Measurements from ENCODE around the gene SPRN.
A peak's percentile ranks its signal among the peaks of the same experiment; 100 is the strongest.
"Not testable (repeated sequence)": the region's sequence is repeated elsewhere in the genome, so short reads cannot be mapped to it uniquely, and the experiment has no call there.

Gene SPRN

DNA sequence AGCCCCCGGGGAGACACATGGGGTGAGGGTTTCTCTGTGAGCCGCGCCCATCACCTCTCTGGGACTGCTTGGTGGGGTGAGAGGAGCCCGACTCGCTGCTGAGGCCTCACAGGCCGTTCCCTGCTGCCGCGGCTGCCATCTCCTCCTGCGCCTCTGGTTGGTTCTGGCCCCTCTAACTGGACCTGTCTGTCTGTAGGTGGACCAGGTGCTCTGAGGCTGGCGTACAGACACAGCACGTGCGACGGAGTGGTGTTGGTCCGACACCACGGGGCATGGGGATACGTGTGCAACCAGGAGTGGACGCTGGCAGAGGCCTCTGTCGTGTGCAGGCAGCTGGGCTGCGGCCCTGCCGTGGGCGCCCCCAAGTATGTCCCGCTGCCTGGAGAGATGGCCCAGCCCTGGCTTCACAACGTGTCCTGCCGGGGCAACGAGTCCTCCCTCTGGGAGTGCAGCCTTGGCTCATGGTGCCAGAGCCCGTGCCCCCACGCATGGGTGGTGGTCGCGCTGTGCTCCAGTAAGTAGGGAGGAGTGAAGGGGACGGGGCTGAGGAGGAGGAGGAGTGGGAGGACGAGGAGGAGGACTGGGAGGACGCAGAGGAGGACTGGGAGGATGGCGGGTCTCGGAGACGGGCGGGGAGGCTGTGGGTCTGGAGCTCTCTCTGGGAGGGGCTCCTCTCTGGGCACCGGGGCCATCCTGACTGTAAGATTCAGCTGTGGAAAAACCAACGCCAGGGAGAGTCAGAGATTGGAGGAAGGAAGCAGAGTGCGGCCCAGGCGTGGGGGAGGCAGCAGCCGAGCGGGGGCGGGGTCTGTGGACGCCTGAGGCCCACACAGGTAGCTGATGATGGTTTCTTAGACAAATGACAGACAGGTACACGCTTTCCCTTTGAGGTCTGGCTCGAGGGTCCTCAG is 31.9 kb upstream of the SPRN start:
- DNase-seq, result no peak

DNA sequence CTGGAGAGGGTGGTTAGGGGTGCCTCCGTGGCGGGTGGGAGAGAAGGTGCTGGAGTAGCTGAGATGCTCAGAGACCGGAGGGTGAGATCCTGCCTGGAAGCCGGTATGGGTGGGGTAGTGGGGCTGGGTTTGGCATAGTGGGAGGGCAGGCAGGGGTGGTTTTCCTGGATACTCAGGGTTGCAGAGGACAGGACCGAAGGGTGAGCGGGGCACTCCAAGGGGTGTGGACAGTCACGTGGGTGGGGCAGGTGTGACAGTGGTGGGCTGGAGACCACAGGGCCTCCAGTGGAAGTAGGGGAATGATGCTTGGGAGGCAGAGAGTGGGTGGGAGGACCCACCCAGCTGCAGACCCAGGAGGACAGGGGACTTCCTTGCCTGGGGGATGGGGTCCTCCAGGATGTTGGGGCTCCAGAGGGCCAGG is 31.2 kb upstream of the SPRN start:
- DNase-seq, result no peak

DNA sequence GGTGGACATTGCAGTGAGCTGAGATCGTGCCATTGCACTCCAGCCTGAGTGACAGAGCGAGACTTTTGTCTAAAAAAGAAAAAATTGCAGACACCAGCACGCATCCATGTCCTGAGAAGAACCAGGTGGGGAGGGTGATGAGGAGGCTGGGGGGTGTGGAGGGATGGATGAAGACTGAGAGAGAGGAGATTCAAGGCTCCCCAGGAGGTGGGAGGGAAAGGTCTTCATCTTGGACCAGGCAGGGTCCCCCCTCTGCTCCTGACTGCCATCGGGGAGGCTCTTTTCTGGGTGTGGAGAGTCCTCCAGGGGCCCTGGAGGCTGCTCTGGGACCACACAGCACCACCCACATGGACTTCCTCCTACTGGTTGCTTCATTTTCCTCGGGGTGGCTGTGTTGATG is 30.8 kb upstream of the SPRN start:
- DNase-seq, result peak; percentile 30 to 45

DNA sequence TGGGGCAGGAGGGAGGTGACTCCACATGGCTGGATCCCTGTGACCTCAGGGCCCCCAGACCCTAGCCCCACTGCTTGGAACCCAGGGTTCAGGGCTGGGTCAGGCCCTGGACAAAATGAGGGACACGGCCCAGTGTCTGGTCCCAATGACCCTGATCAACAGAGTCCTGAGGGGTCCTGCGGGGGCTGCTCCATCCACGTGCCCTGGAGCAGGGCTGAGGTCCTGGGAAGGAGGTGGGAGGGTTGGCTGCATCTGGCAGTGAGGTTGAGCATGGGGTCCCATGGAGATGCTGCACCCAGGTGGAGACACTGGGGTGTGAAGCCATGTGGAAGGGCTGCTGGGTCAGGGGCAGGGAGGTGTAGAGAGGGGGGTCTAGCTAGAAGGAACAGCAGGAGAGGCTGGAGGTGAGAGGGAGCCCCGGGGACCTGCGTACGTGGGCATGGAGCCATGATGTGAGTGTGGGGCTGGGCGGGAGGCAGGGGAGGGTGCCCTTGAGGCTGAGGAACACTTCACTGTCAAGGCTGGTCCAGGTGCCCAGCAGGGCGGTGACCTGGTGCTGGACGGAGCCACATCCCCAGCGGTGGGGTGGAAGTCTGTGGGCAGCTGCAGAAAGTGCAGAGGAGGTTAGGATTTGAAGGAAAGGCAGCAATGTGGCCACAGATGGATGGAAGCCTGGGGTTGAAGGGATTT is 29.9 kb upstream of the SPRN start:
- no peak for DNase-seq

DNA sequence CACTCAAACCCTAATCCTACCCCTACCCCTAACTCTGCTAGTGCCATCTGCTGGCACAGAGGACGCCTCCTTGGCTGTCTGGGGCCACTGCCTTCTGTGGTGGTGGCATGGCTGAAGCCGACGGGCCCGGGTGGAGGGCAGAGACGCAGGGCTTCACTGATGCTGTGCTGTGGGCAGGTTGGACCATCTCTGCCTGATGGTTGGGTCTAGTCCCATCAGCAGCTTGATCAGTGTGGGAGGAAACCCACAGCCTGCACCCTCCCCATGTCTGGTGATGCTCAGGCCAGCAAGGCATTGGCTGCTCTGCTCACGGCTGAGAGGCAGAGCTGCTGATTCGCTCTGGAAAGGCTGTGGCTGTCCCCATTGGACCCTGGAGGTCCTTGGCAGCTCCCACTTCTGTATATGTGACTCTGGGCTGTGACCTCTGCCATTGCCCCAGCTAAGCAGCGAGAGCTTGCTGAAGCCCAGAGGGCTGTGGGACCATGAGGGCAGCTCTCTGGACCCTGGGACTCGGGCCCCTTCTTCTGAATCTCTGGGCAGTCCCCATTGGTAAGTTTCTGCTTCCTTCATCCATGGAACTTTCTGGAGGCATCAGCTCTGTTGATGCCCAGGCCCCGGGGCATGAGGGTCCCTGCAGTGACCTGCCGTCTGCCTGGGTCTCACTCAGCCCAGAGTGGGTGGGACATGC is 29.2 kb upstream of the SPRN start, which contains the start of gene SCART1:
TSS of gene SCART1 (plus strand) at position 430 of the 688 bp plus-strand sequence. CDS start at position 483, 53 bp downstream.
- no peak for DNase-seq

DNA sequence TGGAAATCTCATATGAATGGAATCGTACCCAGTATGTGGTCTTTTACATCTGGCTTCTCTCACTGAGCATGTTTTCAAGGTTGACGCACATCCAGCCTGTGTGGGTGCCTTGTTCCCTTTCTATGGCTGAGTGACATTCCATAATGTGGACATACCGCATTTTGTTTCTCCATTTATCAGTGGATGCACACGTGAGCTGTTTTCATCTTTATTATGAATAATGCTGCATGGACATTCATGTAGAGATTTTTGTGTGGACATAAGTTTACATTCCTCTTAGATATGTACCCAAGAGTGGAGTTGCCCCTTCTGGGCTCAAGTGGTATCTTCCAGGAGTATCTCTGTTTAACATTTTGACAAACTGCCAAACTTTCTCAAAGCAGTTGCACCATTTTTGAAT is 28.0 kb upstream of the SPRN start:
- no peak for DNase-seq

DNA sequence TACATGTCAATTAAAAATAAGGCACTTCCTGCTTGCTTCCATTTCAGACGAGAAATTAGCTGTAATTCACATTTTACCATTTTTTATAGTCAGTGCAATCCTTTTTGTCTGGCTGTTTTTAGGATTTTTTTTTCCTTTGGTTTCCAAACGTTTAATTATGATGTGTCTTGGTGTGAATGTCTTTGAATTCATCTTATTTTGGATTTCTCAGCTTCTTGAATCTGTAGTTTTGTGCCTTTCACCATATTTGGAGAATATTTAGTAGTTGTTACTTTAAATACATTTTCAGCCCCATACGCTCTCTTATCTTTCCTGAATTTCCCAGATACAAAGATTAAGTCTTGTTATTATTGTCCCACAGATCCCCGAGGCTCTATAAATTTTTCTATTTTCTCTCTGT is 26.9 kb upstream of the SPRN start:
- DNase-seq, result no peak

DNA sequence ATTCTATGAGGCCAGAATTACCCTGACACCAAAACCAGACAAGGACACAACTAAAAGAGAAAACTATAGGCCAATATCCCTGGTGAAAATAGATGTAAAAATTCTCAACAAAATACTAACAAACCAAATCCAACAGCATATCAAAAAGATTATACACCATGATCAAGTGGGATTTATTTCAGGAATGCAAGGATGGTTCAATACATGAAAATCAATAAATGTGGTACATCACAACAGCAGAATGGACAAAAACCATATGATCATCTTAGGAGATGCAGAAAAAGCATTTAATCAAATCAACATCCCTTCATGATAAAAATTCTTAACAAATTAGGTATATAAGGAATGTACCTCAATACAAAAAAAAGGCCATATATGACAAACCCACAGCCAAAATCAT is 23.7 kb upstream of the SPRN start:
- DNase-seq, result no peak

DNA sequence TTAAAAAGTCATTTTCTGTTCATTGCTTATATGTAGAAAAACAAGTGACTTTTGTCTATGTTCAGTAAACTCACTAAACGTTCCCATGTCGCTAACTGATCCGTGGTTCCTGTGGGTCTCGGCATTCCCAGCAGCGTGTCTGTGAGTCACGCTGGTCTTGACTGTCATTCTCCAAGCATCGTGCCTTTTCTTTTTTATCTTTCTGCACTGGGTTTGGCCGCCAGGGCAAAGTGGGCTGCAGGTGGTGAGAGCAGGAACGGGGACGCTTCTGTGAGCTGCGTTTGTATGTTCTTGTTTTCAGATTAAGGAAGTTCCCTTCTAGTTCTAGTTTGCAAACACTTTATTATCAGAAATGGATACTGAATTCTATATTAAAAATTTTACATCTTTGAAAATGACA is 22.6 kb upstream of the SPRN start:
- no peak for DNase-seq

DNA sequence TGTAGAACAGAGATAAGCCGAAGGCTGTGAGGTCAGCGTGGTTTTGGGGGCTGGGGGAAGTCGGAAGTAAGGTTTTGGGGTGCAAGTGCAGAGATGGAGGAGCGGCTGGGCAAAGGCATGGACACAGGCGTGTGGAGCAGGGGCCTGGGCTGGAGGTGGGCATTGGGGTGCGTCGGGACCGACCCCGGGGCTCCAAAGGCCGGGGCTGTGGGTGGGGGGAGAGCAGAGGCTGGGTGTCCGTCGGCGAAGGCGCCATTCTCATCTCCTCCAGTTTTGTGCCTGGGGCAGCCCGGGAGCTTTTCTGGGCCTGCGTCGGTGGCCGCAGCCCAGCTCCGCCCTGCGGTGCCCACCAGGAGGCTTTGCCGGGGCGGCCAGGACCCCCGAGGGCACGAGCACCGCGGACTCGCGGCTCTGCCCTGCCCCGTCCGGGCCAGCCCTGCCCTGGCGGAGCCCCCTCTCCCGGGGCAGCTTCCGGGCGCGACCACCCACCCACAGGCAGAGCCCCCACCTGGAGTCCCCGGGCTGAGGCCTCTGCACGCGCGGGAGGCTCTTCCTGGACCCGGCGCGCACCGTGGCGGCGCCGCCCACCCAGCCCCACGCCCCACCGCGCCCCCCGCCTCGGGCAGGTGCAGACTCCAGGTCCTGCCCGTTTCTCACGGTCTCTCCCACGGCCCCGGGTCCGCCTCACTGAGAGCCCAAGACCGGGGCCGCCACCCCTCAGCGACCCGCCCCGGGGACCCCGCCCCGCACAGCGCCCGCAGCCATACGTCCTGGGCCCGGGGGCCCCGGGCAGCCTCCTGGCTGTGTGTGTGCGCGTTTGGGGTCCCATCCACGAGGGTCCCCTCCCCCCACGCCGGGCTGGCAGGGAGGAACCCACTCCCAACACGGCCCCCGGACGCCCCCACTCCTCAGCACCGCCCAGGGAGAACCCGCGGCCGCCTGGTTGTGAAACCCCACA is 21.6 kb upstream of the SPRN start:
- DNase-seq, result no peak

DNA sequence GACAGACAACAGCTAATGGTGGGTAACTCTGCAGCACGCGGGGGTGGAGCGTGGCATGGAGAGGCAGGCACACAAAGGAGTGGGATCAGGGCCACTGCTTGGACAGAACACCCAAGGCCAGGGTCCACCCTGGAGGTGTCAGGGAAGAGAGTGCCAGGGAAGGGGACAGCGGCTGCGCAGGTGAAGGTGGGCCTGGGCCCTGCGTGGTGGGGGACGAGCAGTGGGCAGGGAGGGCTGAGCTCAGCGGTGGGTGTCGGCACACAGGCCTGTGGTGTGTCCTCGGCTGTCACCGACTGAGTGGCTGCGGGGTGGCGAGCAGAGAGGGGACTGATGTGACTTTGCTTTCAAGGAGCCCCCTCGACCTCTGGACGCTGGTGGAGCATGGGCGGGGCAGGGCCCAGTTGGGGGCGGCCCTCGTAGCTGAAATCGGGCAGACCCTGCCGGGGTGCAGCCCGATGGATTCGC is 20.9 kb upstream of the SPRN start:
- no peak for DNase-seq

DNA sequence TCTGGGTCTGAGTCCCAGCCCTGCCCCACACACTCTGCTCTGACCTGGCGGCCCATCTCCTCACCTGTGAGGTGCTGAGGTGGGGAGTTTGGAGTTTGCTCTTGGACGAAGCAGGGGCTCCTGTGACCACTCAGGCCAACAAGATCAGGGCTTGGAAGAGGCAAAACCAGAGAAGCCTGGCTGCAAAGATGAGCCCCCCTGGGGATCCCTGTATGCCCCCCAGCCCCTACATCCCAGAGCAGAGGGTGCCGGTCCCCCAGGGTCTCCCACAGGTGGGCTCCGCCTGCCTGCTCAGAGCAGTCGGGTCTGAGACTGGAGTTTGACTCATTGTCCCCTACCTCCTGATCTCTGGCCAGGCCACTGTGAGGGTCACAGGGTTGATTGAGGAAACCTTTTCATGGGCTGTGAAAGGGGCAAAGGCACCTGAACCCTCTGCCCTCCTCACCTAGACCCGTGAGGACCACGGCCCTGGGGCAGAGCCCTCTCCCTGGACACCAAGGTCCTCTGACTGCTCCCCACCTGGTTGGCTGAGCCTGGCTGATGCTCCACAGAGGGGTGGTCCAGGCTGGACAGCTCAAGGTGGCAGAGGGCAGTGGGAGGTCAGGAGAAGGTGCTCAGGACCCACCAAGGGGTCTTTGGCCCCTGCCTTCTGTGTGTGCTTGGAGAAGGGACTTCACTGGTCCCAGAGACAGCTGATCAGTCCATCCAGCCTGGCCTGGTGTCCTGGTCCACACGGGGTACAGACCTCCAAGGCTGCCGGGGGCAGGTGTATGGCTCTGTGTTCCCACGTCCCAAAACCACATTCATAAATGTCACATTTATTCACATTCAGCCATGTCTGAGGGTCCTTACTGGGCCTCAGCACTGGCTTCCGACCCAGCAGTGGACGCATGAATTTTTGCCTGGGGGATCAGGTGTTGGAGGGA is 20.2 kb upstream of the SPRN start:
- no peak for DNase-seq

DNA sequence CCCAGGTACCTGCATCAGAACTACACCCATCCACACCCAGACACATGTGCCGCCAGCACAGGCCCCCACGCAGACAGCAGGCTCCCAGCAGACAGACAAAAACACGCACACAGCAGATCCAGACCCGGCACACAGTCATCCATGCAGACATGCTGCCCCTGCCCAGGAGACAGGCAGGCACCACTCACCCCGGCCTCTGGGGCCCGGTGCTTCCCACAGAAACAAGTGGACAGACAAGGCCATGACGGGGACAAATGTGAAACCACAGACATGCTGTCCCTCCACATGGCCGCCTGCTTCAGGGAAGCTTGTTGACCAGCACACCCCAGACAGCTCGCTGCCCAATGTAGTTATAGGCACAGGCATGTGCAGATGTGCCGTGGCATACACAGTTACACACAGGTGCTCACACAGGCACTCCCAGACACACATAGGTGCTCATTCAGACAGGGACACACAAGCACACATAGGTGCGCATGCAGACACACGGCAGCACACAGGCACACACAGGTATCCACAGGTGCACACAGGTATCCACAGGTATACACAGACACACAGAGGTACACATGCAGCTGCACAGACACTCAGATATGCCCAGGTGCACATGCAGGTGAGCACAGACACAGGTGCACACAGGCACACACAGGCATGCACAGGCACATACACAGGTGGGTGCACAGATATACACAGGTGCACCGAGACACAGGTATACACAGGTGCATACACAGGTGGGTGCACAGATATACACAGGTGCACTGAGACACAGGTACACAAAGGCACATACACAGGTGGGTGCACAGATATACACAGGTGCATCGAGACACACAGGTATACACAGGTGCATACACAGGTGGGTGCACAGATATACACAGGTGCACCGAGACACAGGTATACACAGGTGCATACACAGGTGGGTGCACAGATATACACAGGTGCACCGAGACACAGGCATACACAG is 18.8 kb upstream of the SPRN start:
- peak in 1 of 2 experiments; percentile 56 for DNase-seq

DNA sequence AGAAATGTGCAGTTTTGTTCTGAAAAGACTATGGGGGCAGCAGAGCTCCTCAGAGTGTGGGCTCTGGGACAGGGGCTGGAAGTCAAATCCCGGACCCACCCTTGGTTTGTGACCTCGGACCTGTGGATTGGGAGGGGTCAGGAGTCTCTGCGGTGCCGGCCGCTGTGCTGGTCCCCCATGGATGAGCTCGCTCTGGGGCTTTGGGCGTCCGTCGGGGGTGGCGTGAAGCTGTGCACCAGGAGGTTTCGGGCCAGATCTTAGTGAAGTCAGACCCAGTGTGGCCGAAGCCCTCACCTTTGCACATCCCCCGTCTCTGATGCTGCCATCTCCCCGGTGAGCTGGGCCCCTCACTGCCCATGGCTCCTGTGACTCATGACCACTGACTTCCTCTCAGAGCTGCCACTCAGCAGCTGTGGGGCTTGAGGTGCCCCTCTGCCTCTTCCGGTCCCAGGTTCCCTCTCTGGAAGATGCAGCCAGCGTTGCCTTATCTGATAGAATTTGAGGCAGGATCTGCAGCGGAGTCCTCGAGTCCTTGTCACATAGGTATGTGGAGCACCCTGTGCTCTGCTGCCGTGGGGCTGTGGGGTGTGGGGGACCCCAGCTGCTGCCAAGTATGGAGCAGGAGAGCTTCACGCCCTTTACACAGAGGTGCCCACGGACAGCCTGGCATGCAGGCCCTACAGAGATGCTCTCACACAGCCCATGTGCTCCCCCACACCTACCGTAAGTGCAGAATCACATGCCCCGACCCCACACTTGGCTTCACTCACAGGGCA is 18.0 kb upstream of the SPRN start:
- peak; percentile 89 to 92 for DNase-seq

DNA sequence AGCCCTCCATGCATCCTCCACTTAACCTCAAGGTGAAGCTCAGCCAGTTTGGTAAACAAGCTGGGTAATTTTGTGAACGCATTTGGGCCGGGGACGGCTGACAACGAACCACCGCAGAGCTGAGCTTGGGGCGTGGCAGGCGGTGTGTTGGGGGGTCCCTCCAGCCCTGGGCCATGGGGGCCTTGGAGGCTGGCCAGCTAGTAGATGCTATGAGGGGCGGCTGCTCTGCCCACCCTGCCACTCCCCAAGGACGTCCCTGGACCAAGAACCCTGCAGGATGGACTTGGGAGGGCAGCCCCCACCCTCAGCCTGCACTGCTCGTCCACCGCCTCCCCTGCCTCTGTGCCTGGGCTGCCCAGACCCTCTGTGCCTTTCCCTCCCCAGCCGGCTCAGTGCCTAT is 17.4 kb upstream of the SPRN start:
- DNase-seq, result no peak

DNA sequence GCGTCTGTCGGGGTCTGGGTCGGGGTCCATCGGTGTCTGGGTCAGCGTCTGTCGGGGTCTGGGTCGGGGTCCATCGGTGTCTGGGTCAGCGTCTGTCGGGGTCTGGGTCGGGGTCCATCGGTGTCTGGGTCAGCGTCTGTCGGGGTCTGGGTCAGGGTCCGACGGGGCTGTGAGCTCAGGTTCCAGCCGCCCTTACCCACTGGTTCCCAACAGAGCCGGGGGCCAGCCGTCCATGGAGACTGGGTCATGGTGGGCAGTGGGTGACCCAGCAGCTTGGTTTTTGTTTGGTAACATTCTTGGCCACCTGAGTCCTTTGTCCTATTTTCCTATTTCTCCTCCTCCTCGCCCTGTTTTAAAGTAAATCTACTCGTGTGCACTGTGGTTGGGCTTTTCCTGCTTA is 16.9 kb upstream of the SPRN start:
- DNase-seq, result not testable (repeated sequence)

DNA sequence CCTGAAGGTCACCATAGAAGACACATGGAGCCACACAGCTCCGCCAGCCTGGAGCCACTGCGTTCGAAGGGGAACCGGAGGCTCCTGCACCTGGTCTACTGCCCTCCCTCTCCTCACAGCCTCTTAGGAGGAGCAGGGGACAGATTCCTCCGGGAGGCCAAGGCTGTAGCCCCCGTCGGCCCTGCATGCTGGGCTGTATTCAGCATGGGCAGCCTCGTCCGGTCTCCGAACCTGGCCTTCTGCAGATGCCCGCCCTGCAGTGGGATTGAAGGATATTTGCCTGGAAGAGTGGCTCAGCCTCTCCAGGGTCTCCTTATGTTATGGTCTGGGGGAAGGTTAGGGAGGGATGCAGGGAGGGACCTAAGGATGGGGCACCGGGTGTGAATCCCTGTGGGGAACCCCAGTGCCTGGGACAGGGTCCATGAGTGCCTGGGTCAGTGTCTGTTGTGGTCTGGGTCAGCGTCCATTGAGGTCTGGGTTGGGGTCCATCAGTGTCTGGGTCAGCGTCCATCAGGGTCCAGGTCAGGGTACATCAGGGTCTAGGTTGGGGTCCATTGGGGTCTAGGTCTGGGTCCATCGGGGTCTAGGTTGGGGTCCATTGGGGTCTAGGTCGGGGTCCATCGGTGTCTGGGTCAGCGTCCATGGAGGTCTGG is 16.3 kb upstream of the SPRN start:
- no peak for DNase-seq

Data from Kasumi-1 (cell line).